Measurements from ENCODE around the gene INHA.

- no peak for TF ChIP-seq EGR1 (IDR thresholded peaks at IDR 0.05)
- TF ChIP-seq RAD21 (IDR thresholded peaks at IDR 0.05; ENCODE audit: low read depth): no peak
- TF ChIP-seq EP300 (IDR thresholded peaks at IDR 0.05; ENCODE audit: borderline replicate concordance): no peak
- TF ChIP-seq TAF1 (IDR thresholded peaks at IDR 0.05; ENCODE audit: low read depth): no peak
Observed at GRCh38 chr2:219547621-219548020, 24.5 kb upstream of the INHA start.

All from Ishikawa (cell line).